GM12864 (cell line): ENCODE results near the gene CNPY2.

ENCODE experiments used
- DNase-seq: peaks from one replicate; pipeline ENCODE4 v3.0.0-alpha.2; 2011; ENCODE audit warnings: low read depth
- H3K4me3 ChIP-seq: 2 replicates; pipeline ENCODE4 v1.5.1; 2011; ENCODE audit warnings: mild to moderate bottlenecking, low read depth, low read length, control low read depth
- CTCF ChIP-seq: IDR thresholded peaks from 2 replicates; pipeline ENCODE4 v1.5.1; 2011; ENCODE audit warnings: low read depth, mild to moderate bottlenecking, moderate library complexity, low read length, control low read depth, inconsistent platforms; ENCODE audit errors: missing control alignments

The CNPY2 gene

DNA sequence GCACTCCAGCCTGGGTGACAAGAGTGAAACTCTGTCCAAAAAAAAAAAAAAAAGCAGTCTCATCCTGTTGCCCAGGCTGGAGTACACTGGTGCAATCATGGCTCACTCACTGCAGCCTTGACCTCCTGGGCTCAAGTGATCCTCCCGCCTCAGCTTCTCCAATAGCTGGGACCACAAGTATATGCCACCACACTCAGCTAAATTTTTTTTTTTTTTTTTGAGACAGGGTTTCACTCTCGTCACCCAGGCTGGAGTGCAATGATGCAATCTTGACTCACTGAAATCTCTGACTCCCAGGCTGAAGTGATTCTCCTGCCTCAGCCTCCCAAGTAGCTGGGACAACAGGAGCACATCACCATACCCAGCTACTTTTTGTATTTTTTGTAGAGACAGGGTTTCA is 5.2 kb upstream of the CNPY2 start:
- no peak overlapping the region for H3K4me3 ChIP-seq
- TF ChIP-seq CTCF, result no peak
- no peak for DNase-seq

DNA sequence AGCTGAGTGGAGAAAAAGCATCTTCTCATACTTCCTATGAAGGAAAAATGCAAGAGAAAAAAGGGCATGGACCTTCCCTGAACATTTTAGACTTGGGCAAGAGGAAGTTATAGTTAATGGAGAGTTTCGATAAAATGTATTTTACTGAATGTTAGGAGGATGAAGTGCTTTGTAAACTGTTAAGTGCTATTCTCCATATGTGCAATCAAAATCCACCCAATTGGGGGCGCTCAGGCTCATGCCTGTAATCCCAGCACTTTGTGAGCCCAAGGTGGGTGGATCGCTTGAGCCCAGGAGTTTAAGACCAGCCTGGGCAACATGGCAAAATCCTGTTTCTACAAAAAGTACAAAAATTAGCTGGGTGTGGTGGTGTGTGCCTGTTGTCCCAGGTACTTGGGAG is 1.9 kb upstream of the CNPY2 start:
- DNase-seq, result no peak
- H3K4me3 ChIP-seq, result no peak overlapping the region
- TF ChIP-seq CTCF, result no peak

- DNase-seq, result no peak
- TF ChIP-seq CTCF, result no peak
- peak overlapping the region; percentile 85 for H3K4me3 ChIP-seq
These were observed 553 bp downstream of the CNPY2 start for GRCh38 chr12:56315249-56315621.

GRCh38 chr12:56311003-56311402 is 4.8 kb downstream of the CNPY2 start:
- no peak for TF ChIP-seq CTCF
- no peak for DNase-seq
- H3K4me3 ChIP-seq, result no peak overlapping the region

DNA sequence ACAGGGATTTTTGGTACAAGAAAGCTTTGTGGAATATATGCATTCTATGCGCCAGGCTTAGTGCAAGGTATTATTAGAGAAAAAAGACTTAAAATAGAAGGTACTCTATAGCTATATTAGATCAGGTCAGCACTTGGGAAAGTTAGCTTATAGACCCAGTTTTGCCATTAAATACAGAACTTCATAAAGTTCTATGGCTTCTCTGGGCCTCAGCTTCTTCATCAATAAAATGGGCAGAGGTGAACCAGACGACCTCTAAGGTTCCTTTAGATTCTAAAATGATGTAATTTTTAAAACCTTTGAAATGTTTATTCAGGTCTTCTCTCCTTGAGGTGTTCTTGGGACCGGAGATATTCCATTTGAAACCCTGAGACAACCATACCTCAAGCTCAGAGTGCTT is 7.1 kb downstream of the CNPY2 start:
- no peak overlapping the region for H3K4me3 ChIP-seq
- no peak for DNase-seq
- no peak for TF ChIP-seq CTCF

- no peak for TF ChIP-seq CTCF
- no peak overlapping the region for H3K4me3 ChIP-seq
- DNase-seq, result no peak
These were observed 8.4 kb downstream of the CNPY2 start for GRCh38 chr12:56307221-56307965.

DNA sequence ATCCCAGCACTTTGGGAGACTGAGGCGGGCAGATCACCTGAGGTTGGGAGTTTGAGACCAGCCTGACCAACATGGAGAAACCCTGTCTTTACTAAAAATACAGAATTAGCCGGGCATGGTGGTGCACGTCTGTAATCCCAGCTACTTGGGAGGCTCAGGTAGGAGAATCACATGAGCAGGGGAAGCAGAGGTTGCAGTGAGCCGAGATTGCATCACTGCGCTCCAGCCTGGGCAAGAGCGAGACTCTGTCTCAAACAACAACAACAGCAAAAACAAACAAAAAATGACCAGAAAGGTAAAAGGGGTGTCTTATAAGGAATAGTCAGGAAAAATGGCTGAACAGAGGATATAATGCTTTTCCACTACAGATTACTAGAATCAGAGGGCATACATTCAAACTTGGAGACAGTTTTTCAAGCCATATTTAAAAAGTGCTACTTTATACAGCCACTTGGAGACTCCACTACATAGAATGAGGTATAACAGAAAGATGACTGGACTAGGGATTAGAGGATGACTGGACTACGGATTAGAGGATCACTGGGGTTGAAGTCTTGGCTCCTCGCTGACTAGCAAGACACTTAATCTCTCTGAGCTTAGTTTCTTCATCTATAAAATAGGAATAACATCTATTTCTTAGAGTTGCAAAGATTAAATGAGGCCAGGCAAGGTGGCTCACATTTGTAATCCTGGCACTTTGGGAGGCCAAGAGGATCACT is 10.8 kb downstream of the CNPY2 start:
- no peak for DNase-seq
- no peak overlapping the region for H3K4me3 ChIP-seq
- TF ChIP-seq CTCF, result no peak
